ENCODE results near the gene OCEL1.

Gene OCEL1

GRCh38 chr19:17249887-17250548 is 24.0 kb downstream of the OCEL1 start:
- no peak for TF ChIP-seq CTCF (IDR thresholded peaks at IDR 0.05; ENCODE audit: extremely low read depth, missing control alignments)
- no peak for DNase-seq (ENCODE audit: low spot score)

DNA sequence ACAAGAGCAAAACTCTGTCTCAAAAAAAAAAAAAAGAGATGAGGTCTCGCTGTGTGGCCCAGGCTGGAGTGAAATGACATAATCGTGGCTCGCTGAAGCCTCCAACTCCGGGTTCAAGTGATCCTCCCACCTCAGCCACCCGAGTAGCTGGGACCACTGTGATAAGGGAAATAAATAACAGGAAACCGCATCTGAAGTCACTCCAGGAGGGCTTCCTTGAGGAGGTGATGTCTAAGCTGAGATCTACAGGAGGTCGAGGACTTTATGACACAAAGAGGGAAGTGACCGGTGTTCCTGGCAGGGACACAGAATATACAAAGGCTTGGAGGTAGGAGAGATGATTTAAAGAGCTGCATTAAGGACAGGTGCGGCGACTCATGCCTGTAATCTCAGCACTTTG is 28.6 kb downstream of the OCEL1 start:
- no peak for DNase-seq (ENCODE audit: low spot score)

GRCh38 chr19:17255150-17255621 is 29.2 kb downstream of the OCEL1 start:
- no peak for DNase-seq (ENCODE audit: low spot score)
- TF ChIP-seq CTCF (IDR thresholded peaks at IDR 0.05; ENCODE audit: extremely low read depth, missing control alignments), result no peak

More for the DNA sequence above, 28.6 kb downstream of the OCEL1 start:
- TF ChIP-seq CTCF (IDR thresholded peaks at IDR 0.05; ENCODE audit: extremely low read depth, missing control alignments), result no peak

DNA sequence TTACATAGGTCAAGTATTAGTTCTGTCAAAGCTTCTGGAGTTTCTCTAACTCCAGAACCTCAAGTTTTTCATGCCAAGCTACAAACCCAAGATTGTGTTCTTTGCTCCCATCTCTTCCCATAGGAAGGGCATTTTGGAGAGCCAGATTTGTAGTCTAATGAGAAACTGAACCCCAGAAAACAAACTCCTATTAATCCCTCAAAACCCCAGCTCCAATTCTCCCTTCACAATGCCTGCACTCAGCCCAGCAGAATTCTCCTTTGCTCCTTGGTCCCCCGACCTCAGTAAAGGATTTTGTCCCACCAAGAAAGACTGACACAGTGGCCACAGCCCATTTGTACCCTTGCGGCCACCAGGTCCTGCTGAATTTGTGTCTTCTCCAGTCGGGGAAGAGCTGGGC is 30.1 kb downstream of the OCEL1 start:
- no peak for DNase-seq (ENCODE audit: low spot score)

DNA sequence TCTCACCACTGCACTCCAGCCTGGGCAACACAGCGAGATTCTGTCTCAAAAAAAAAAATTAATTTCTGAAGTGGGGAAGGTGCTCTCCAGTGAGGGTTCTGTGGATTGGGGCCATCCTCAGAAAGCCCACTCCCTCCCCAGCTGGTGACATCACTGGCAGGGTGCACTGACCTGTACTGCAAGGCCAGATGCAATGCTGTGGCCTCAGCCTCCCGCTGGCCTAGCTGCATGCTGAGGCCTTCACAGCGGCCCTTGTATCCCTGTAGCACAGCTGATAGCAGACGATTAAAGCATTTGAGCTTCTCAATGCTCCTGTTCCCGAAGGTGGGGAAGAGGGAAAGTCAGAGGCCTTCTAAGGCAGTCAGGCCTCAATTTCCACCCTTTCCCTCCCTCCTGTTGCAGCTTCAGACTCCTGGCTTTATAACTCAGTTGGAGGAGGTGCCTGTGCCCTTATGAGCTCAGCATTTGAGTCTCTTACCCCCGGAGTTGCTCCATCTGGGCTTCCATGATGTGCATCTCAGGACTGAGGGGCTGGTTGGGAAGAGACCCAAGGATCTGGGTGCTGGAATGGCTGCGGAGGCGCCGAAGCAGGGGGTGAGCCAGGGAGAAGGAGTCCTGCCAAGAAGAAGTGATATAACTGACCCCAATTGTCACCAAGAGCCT is 33.2 kb downstream of the OCEL1 start:
- no peak for TF ChIP-seq CTCF (IDR thresholded peaks at IDR 0.05; ENCODE audit: extremely low read depth, missing control alignments)
- DNase-seq (ENCODE audit: low spot score), result no peak

More for the DNA sequence above, 30.1 kb downstream of the OCEL1 start:
- no peak for TF ChIP-seq CTCF (IDR thresholded peaks at IDR 0.05; ENCODE audit: extremely low read depth, missing control alignments)

- DNase-seq (ENCODE audit: low spot score), result no peak
- TF ChIP-seq CTCF (IDR thresholded peaks at IDR 0.05; ENCODE audit: extremely low read depth, missing control alignments), result no peak
Observed at GRCh38 chr19:17259934-17260333, 33.9 kb downstream of the OCEL1 start.

DNA sequence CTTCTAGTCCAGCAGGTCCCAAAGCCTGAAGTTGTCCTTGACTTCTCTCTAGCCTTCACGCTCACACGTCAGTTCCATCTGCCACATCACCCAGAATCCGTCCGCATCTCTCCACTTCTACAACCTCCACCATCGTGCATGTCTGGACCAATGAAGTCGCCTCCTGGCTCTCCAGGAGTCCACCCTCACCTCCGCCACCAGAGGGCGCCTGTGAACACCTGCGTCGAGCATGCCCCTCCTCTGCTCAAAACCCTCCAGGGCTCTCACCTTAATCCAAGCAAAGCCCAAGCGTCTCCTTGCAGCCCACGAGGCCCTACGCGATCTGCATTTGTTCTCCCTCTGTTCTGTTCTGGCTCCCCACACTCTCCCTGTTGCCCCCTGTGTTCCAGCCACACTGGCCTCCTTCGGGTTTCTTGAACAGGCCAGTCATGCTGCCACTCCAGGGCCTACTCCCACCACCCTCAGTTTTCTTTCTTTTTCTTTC is 34.9 kb downstream of the OCEL1 start:
- DNase-seq (ENCODE audit: low spot score), result peak; percentile 93

More for the DNA sequence above, 34.9 kb downstream of the OCEL1 start:
- peak; percentile 76 for TF ChIP-seq CTCF (IDR thresholded peaks at IDR 0.05; ENCODE audit: extremely low read depth, missing control alignments)

Data from GM20000 (cell line).